Uterus (tissue), 4 donors: ENCODE data around the gene TNS1. TPM values are rescaled to one million over a fixed set of nuclear protein-coding genes. Genes with fewer than 3 reads are reported as not detected.

Experiments used
- DNase-seq, 2 donors: peaks; one replicate each; pipeline ENCODE4 v3.0.0-alpha.2; 2019 to 2020
- H3K27ac ChIP-seq, 2 donors: fragments of 200-600 bp; sonication (generic); 1 replicate in 1 of 2; 2 replicates in 1 of 2; pipeline ENCODE4 v1.5.1; 2016 to 2018
- H3K27me3 ChIP-seq, 2 donors: fragments of 200-600 bp; sonication (generic); one replicate each; pipeline ENCODE4 v1.5.1; 2018 to 2019; ENCODE audit warnings: control low read depth in 1 of 2
- H3K36me3 ChIP-seq, 2 donors: fragments of 200-600 bp; sonication (generic); one replicate each; pipeline ENCODE4 v1.5.1; 2019; ENCODE audit warnings: control low read depth in 1 of 2
- H3K4me1 ChIP-seq, 2 donors: fragments of 200-600 bp; sonication (generic); one replicate each; pipeline ENCODE4 v1.5.1; 2018 to 2019; ENCODE audit warnings: control low read depth in 1 of 2
- H3K4me3 ChIP-seq, 2 donors: fragments of 200-600 bp; sonication (generic); 1 replicate in 1 of 2; 2 replicates in 1 of 2; pipeline ENCODE4 v1.5.1; 2018 to 2019; ENCODE audit warnings: mild to moderate bottlenecking in 1 of 2
- H3K9me3 ChIP-seq, 2 donors: fragments of 200-600 bp; sonication (generic); one replicate each; pipeline ENCODE4 v1.5.1; 2019; ENCODE audit warnings: control low read depth in 1 of 2
- POLR2A ChIP-seq, 2 donors: fragments of 450-650 bp; IDR thresholded peaks; one replicate each; pipeline ENCODE4 v1.6.1; 2016; ENCODE audit warnings: antibody characterized with exemption in 2 of 2, mild to moderate bottlenecking in 1 of 2, moderate library complexity in 1 of 2
- intact Hi-C: fragments of 100-400 bp; cut with DNase I; formaldehyde crosslinking; loops from one replicate; pipeline ENCODE4 v1.15.1; 2023; ENCODE audit warnings: low total_unique reads
- total RNA-seq, 4 donors: library from RNA; depleted of rRNA in 3 of 4; stranded (reverse); fragments of >200 nt in 3 of 4; gene quantifications; one replicate each; pipeline versions ENCODE4 v1.1.0 to v1.2.4, GENCODE V29; 2014 to 2023
- TF ChIP-seq, protein P1 (sequence below), 4 experiments: fragments of 200-600 bp in 2 of 4; fragments of 450-650 bp in 2 of 4; sonication (generic) in 2 of 4; IDR thresholded peaks; one replicate each; pipeline ENCODE4 v1.5.1; 2016 to 2019; ENCODE audit warnings: antibody characterized with exemption in 4 of 4, mild to moderate bottlenecking in 2 of 4, moderate library complexity in 1 of 4
- donor health status: DM: yes; HTN: yes; CAD: no.

TNS1 gene
- total RNA-seq, 4 donors from 2014 or later: 144 to 1,338 (median 313) TPM

- Histone ChIP-seq H3K36me3 (no peaks in the 10 kb centered on the region), H3K27me3 (no peaks in the 10 kb centered on the region), H3K4me1 (peaks cover 15 to 26% of the 10 kb centered on the region in 2 donors), H3K9me3 (no peaks in the 10 kb centered on the region), H3K27ac (peak overlapping the region; percentile 91 to 97), H3K4me3 (no peak overlapping the region)
- peak in 1 of 2 donors; percentile 3 for DNase-seq
- TF ChIP-seq, protein P1, sequence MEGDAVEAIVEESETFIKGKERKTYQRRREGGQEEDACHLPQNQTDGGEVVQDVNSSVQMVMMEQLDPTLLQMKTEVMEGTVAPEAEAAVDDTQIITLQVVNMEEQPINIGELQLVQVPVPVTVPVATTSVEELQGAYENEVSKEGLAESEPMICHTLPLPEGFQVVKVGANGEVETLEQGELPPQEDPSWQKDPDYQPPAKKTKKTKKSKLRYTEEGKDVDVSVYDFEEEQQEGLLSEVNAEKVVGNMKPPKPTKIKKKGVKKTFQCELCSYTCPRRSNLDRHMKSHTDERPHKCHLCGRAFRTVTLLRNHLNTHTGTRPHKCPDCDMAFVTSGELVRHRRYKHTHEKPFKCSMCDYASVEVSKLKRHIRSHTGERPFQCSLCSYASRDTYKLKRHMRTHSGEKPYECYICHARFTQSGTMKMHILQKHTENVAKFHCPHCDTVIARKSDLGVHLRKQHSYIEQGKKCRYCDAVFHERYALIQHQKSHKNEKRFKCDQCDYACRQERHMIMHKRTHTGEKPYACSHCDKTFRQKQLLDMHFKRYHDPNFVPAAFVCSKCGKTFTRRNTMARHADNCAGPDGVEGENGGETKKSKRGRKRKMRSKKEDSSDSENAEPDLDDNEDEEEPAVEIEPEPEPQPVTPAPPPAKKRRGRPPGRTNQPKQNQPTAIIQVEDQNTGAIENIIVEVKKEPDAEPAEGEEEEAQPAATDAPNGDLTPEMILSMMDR (IDR thresholded peaks at IDR 0.05): no peak
- no peak for TF ChIP-seq POLR2A (IDR thresholded peaks at IDR 0.05)
- intact Hi-C loops: loop anchor here (10.0 kb wide), 1 partner anchor 45 kb away; no protein-coding TSS in a partner anchor
These were observed 53.3 kb downstream of the TNS1 start for GRCh38 chr2:217949447-217949846.

DNA sequence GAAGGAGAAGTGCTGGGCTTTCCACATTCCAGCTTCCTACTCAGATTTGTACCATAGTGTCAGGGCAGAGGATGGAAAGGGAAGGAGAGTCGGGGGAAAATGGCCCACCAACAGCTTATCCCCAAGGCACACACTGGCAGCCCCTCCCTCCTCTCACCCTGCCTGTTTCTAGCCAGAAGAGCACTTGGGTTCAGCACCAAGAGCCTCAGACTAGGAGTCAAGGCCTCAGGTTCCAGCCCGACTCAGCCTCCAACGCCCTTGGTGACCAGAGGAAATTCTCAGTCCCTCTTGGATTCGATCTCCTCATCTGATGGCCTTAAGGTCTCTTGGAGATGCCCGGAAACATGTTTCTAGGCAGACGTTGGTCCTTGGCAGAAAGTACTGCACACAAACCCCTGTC is 53.9 kb downstream of the TNS1 start:
- H3K4me3 ChIP-seq: no peak overlapping the region
- no peaks in the 10 kb centered on the region for H3K36me3 ChIP-seq
- DNase-seq: peak in 1 of 2 donors; percentile 15
- H3K4me1 ChIP-seq: peaks cover 11 to 20% of the 10 kb centered on the region in 2 donors
- H3K27me3 ChIP-seq: no peaks in the 10 kb centered on the region
- intact Hi-C loops: loop anchor here (10.0 kb wide), 1 partner anchor 46 kb away; no protein-coding TSS in a partner anchor
- TF ChIP-seq, protein P1 (IDR thresholded peaks at IDR 0.05): no peak
- TF ChIP-seq POLR2A (IDR thresholded peaks at IDR 0.05): no peak
- peak overlapping the region; percentile 91 to 97 for H3K27ac ChIP-seq
- no peaks in the 10 kb centered on the region for H3K9me3 ChIP-seq

DNA sequence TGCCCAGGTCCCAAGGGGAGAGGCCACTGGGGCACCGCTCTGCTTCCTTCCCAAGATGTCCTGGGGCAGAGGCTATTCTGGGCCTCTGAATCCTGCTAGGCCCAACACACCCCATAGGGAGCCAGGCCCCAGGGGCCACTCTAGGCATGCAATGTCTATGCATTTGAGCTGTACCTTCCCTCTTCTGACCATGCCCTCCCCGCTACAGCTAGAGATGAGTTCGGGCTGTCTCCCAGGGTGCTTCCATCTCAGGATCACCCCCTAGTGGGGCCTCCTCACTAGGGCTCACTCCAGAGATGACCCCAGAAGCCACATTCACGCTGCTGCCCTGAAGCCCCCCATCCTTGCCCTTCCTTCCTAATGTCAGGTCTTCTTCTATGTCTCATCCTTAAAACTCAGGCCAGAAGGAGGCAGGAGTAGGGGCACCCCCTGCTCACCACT is 54.4 kb downstream of the TNS1 start:
- peak; percentile 13 to 16 for DNase-seq
- Histone ChIP-seq H3K27me3 (no peaks in the 10 kb centered on the region), H3K36me3 (no peaks in the 10 kb centered on the region), H3K9me3 (no peaks in the 10 kb centered on the region), H3K4me3 (no peak overlapping the region), H3K4me1 (peaks cover 9 to 15% of the 10 kb centered on the region in 2 donors), H3K27ac (peak overlapping the region; percentile 91 to 97)
- intact Hi-C loops: loop anchor here (10.0 kb wide), 1 partner anchor 46 kb away; no protein-coding TSS in a partner anchor
- TF ChIP-seq, protein P1 (IDR thresholded peaks at IDR 0.05): peak in 1 of 4 experiments; percentile 3
- no peak for TF ChIP-seq POLR2A (IDR thresholded peaks at IDR 0.05)

GRCh38 chr2:217947383-217948350 is 55.1 kb downstream of the TNS1 start:
- peak; percentile 11 to 14 for DNase-seq
- no peaks in the 10 kb centered on the region for H3K36me3 ChIP-seq
- H3K4me3 ChIP-seq: no peak overlapping the region
- H3K9me3 ChIP-seq: no peaks in the 10 kb centered on the region
- TF ChIP-seq POLR2A (IDR thresholded peaks at IDR 0.05): no peak
- TF ChIP-seq, protein P1 (IDR thresholded peaks at IDR 0.05): no peak
- H3K27me3 ChIP-seq: no peaks in the 10 kb centered on the region
- peak overlapping the region; percentile 39 to 97 for H3K27ac ChIP-seq
- peaks cover 9 to 10% of the 10 kb centered on the region in 2 donors for H3K4me1 ChIP-seq
- intact Hi-C loops: loop anchor here (10.0 kb wide), 1 partner anchor 47 kb away; no protein-coding TSS in a partner anchor
